AG04450 (cell line): ENCODE measurements around the gene HASPIN. TPM values are rescaled to one million over a fixed set of nuclear protein-coding genes. Genes with fewer than 3 reads are reported as not detected.

Experiments used
- CTCF ChIA-PET: fragments of 300-600, 350-600 bp; formaldehyde crosslinking; extraction: SDS; loops from one replicate; lab custom pipeline; 2022; ENCODE audit warnings: antibody characterized with exemption, inconsistent platforms; lab: Charles Lee
- POLR2A ChIA-PET: fragments of 350-600 bp; formaldehyde crosslinking; extraction: SDS; loops from one replicate; lab custom pipeline; 2021; ENCODE audit warnings: antibody characterized with exemption, inconsistent platforms; lab: Yijun Ruan, JAX
- DNase-seq: peaks from one replicate; pipeline ENCODE4 v3.0.0-alpha.2; 2011; ENCODE audit warnings: low read depth, low spot score
- H3K27ac ChIP-seq: one replicate; pipeline ENCODE4 v1.5.1; 2012; ENCODE audit warnings: low read depth, low read length, control low read depth
- H3K27me3 ChIP-seq: one replicate; pipeline ENCODE4 v1.6.0; 2012; ENCODE audit warnings: low read length; ENCODE audit not compliant: control insufficient read depth, insufficient read depth
- H3K4me3 ChIP-seq: 2 replicates; pipeline ENCODE4 v1.5.1; 2011; ENCODE audit warnings: mild to moderate bottlenecking, low read depth, low read length, control low read depth
- H3K9me3 ChIP-seq: 2 replicates; pipeline ENCODE4 v1.5.1; 2012; ENCODE audit warnings: low read length; ENCODE audit not compliant: control insufficient read depth, insufficient read depth
- CTCF ChIP-seq: IDR thresholded peaks from 2 replicates; pipeline ENCODE4 v1.5.1; 2011; ENCODE audit warnings: low read depth, low read length, control low read depth, inconsistent platforms
- polyA plus RNA-seq: library from polyadenylated mRNA; depleted of rRNA; stranded (reverse); fragments of >200 nt; gene quantifications from 2 replicates; pipeline ENCODE4 v1.2.3, GENCODE V29; 2011

HASPIN gene
- polyA plus RNA-seq, 1 experiment, result 1.6 TPM

- ChIA-PET CTCF (interaction anchor here (1.0 to 1.1 kb wide), 2 partner anchors 16 to 163 kb away, joined by 3 read pairs; no protein-coding TSS in a partner anchor), POLR2A (no interaction called here)
- no peak for DNase-seq
- no peak for TF ChIP-seq CTCF
- no peak overlapping the region for H3K27ac ChIP-seq
- H3K27me3 ChIP-seq, result peaks cover 14% of the 10 kb centered on the region
- H3K4me3 ChIP-seq, result no peak overlapping the region
- H3K9me3 ChIP-seq, result no peaks in the 10 kb centered on the region; the same call in 1 of the 2 replicates
Measured at GRCh38 chr17:3750296-3750695, 26.6 kb downstream of the HASPIN start.

- DNase-seq, result no peak
- POLR2A ChIA-PET, result no interaction called here
- CTCF ChIA-PET, result interaction anchor here (1.0 to 1.1 kb wide), 2 partner anchors 17 to 163 kb away, joined by 3 read pairs; no protein-coding TSS in a partner anchor
- H3K27me3 ChIP-seq, result peaks cover 10% of the 10 kb centered on the region
- no peak overlapping the region for H3K27ac ChIP-seq
- TF ChIP-seq CTCF, result no peak
- no peak overlapping the region for H3K4me3 ChIP-seq
- no peaks in the 10 kb centered on the region; the same call in 1 of the 2 replicates for H3K9me3 ChIP-seq
Measured at GRCh38 chr17:3750926-3751325, 27.2 kb downstream of the HASPIN start.

- Histone ChIP-seq H3K27me3 (peaks cover 10% of the 10 kb centered on the region), H3K27ac (no peak overlapping the region), H3K9me3 (no peaks in the 10 kb centered on the region; the same call in 1 of the 2 replicates), H3K4me3 (no peak overlapping the region)
- no peak for DNase-seq
- POLR2A ChIA-PET, result no interaction called here
- CTCF ChIA-PET, result interaction anchor here (0.8 kb wide), 1 partner anchor 14 kb away, joined by 4 read pairs; no protein-coding TSS in a partner anchor
- no peak for TF ChIP-seq CTCF
Measured at GRCh38 chr17:3751836-3752235, 28.1 kb downstream of the HASPIN start.

- ChIA-PET CTCF (no interaction called here), POLR2A (no interaction called here)
- Histone ChIP-seq H3K4me3 (no peak overlapping the region), H3K27me3 (peaks cover 10% of the 10 kb centered on the region), H3K27ac (no peak overlapping the region), H3K9me3 (no peaks in the 10 kb centered on the region; the same call in 1 of the 2 replicates)
- DNase-seq, result no peak
- no peak for TF ChIP-seq CTCF
Measured at GRCh38 chr17:3753624-3754023, 29.9 kb downstream of the HASPIN start.

GRCh38 chr17:3754066-3754457 lies 30.4 kb downstream of the HASPIN start:
- CTCF ChIA-PET, result no interaction called here
- no peak for DNase-seq
- no peak for TF ChIP-seq CTCF
- Histone ChIP-seq H3K27ac (no peak overlapping the region), H3K27me3 (peaks cover 10% of the 10 kb centered on the region), H3K9me3 (no peaks in the 10 kb centered on the region; the same call in none of the 2 replicates), H3K4me3 (no peak overlapping the region)
- POLR2A ChIA-PET, result no interaction called here
